UCSD-AML1 (cell line): ENCODE data around the gene XRCC4.
"Not testable (repeated sequence)": the region's sequence is repeated elsewhere in the genome, so short reads cannot be mapped to it uniquely, and the experiment has no call there.

Source experiments
- DNase-seq: peaks from one replicate; lab custom pipeline; 2025; ENCODE audit not compliant: unreplicated experiment; lab: John Stamatoyannopoulos, UW

The XRCC4 gene

GRCh38 chr5:83256091-83256780, 178.9 kb downstream of the XRCC4 start:
- DNase-seq: no peak

GRCh38 chr5:83257684-83258083, 180.3 kb downstream of the XRCC4 start:
- DNase-seq: not testable (repeated sequence)

- DNase-seq: no peak
Observed at GRCh38 chr5:83265318-83265717, 188.0 kb downstream of the XRCC4 start.

- no peak for DNase-seq
Observed at GRCh38 chr5:83270311-83270710, 193.0 kb downstream of the XRCC4 start.

- DNase-seq: no peak
Observed at GRCh38 chr5:83277154-83277553, 199.8 kb downstream of the XRCC4 start.

GRCh38 chr5:83277953-83278352, 200.6 kb downstream of the XRCC4 start:
- no peak for DNase-seq

GRCh38 chr5:83281176-83281575, 203.8 kb downstream of the XRCC4 start:
- no peak for DNase-seq

GRCh38 chr5:83281658-83282057, 204.3 kb downstream of the XRCC4 start:
- no peak for DNase-seq

GRCh38 chr5:83283761-83284160, 206.4 kb downstream of the XRCC4 start:
- DNase-seq: no peak

GRCh38 chr5:83285661-83286398, 208.5 kb downstream of the XRCC4 start:
- no peak for DNase-seq

GRCh38 chr5:83294246-83294645, 216.9 kb downstream of the XRCC4 start:
- no peak for DNase-seq

GRCh38 chr5:83299353-83299752, 222.0 kb downstream of the XRCC4 start:
- DNase-seq: no peak

GRCh38 chr5:83306572-83307241, 229.4 kb downstream of the XRCC4 start:
- peak; percentile 33 for DNase-seq

- DNase-seq: no peak
Observed at GRCh38 chr5:83312663-83313062, 235.3 kb downstream of the XRCC4 start.

- no peak for DNase-seq
Observed at GRCh38 chr5:83313436-83313835, 236.1 kb downstream of the XRCC4 start.

- DNase-seq: no peak
Observed at GRCh38 chr5:83321483-83322055, 244.2 kb downstream of the XRCC4 start.

- no peak for DNase-seq
Observed at GRCh38 chr5:83322273-83322924, 245.1 kb downstream of the XRCC4 start.

- DNase-seq: no peak
Observed at GRCh38 chr5:83323557-83324180, 246.3 kb downstream of the XRCC4 start.

- no peak for DNase-seq
Observed at GRCh38 chr5:83331842-83332241, 254.5 kb downstream of the XRCC4 start.

GRCh38 chr5:83337453-83338035, 260.2 kb downstream of the XRCC4 start:
- no peak for DNase-seq
